Measurements from ENCODE around the gene PSME4. TPM values are rescaled to one million over a fixed set of nuclear protein-coding genes. Genes with fewer than 3 reads are reported as not detected.
A peak's percentile ranks its signal among the peaks of the same experiment; 100 is the strongest.

Gene PSME4
- total and polyA plus RNA-seq, 2 of the 13 experiments (the other 11 are each of a cell fraction or from before 2014, with no cell fraction given) = 52.1 to 77.8 TPM

DNA sequence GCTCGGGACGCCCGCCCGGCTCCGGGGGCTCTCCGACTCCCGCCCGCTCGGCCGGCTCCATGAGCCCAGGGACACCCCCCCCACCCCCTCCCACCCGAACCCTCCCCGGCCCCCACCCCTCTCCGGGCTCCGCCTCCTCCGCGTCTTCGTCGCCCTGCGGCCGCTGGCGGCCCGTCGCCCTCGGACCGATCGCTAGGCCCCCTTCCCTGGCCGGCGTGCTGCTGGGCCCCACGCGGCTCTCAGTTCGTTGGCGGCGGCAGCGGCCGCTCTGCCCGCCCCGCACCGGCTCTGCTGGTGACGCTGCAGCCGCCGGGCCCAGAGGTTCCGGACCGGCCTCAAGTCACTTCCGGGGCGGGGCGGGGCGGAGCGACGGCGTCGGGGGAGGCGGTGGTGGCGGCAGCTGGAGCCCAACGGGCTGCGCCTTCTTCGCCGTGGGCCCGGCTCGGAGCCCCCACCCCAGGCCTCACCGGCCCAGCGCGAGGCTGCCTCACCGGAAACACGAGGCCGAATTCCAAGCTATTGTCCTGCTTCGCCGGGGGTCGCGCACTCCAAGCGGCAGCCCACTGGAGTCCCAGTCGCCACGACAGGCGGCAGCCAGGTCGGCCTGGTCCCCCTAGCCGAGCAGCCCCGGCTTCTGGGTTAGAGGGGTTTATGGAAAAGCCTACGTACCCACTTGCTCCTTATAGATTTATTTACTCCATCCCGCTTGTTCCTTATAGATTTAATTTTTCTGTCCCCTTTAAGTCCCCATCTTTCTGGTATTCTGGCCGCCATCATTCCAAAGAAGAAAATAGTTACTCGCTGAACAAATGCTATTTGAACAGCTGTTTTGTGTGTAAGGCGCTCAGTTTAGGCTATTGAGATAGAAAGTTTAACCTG, at the start of gene PSME4 (continued):
- peak; percentile 64; the same call in 1 of the 2 replicates for TF ChIP-seq ZSCAN22 (CRISPR knock-in tag; IDR thresholded peaks at IDR 0.05)
- TF ChIP-seq, protein P1, sequence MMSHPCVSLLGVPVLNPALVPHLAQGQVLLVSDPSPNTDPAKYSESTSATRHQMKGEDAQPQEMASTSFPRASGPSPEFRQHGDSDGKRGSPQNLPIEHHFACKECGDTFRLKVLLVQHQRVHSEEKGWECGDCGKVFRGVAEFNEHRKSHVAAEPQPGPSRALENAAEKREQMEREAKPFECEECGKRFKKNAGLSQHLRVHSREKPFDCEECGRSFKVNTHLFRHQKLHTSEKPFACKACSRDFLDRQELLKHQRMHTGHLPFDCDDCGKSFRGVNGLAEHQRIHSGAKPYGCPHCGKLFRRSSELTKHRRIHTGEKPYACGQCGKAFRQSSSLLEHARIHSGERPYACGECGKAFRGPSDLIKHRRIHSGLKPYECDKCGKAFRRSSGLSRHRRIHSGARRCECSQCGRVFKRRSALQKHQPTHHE (CRISPR knock-in tag; IDR thresholded peaks at IDR 0.05; ENCODE audit: borderline replicate concordance) = peak; percentile 87; the same call in 1 of the 2 replicates
- TF ChIP-seq SMARCC2 (IDR thresholded peaks at IDR 0.05) = no peak
- TF ChIP-seq ZNF556 (CRISPR knock-in tag; IDR thresholded peaks at IDR 0.05; ENCODE audit: borderline replicate concordance) = peak; percentile 73; the same call in 1 of the 2 replicates
- no peak; the same call in 1 of the 2 replicates for TF ChIP-seq ZFYVE20 (CRISPR knock-in tag; IDR thresholded peaks at IDR 0.05; ENCODE audit: borderline replicate concordance, low read depth)
- TF ChIP-seq, protein P2, sequence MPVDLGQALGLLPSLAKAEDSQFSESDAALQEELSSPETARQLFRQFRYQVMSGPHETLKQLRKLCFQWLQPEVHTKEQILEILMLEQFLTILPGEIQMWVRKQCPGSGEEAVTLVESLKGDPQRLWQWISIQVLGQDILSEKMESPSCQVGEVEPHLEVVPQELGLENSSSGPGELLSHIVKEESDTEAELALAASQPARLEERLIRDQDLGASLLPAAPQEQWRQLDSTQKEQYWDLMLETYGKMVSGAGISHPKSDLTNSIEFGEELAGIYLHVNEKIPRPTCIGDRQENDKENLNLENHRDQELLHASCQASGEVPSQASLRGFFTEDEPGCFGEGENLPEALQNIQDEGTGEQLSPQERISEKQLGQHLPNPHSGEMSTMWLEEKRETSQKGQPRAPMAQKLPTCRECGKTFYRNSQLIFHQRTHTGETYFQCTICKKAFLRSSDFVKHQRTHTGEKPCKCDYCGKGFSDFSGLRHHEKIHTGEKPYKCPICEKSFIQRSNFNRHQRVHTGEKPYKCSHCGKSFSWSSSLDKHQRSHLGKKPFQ (CRISPR knock-in tag; IDR thresholded peaks at IDR 0.05; ENCODE audit: insufficient replicate concordance) = peak; percentile 79
- TF ChIP-seq GABPA (IDR thresholded peaks at IDR 0.05; ENCODE audit: low read depth, low read length) = peak; percentile 88
- peak; percentile 84 for TF ChIP-seq GABPA (CRISPR knock-in tag; IDR thresholded peaks at IDR 0.05; ENCODE audit: low read depth)
- TF ChIP-seq GLI4 (CRISPR knock-in tag; IDR thresholded peaks at IDR 0.05; ENCODE audit: borderline replicate concordance) = peak; percentile 59; the same call in 1 of the 2 replicates
- TF ChIP-seq TCF12 (IDR thresholded peaks at IDR 0.05) = no peak
- peak; percentile 63 for TF ChIP-seq TCF12 (CRISPR knock-in tag; IDR thresholded peaks at IDR 0.05)
- peak; percentile 76 for TF ChIP-seq ZSCAN25 (CRISPR knock-in tag; IDR thresholded peaks at IDR 0.05)
- TF ChIP-seq, protein P3, sequence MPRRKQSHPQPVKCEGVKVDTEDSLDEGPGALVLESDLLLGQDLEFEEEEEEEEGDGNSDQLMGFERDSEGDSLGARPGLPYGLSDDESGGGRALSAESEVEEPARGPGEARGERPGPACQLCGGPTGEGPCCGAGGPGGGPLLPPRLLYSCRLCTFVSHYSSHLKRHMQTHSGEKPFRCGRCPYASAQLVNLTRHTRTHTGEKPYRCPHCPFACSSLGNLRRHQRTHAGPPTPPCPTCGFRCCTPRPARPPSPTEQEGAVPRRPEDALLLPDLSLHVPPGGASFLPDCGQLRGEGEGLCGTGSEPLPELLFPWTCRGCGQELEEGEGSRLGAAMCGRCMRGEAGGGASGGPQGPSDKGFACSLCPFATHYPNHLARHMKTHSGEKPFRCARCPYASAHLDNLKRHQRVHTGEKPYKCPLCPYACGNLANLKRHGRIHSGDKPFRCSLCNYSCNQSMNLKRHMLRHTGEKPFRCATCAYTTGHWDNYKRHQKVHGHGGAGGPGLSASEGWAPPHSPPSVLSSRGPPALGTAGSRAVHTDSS (CRISPR knock-in tag; conservative IDR thresholded peaks at IDR 0.05) = peak; percentile 91; the same call in 1 of the 2 replicates
- no peak for TF ChIP-seq MEIS1 (CRISPR knock-in tag; IDR thresholded peaks at IDR 0.05; ENCODE audit: borderline replicate concordance)
- peak; percentile 79 for TF ChIP-seq MXD4 (CRISPR knock-in tag; IDR thresholded peaks at IDR 0.05)
- TF ChIP-seq SP1 (IDR thresholded peaks at IDR 0.05) = no peak
- TF ChIP-seq SP1 (CRISPR knock-in tag; IDR thresholded peaks at IDR 0.05) = peak; percentile 55; the same call in 1 of the 2 replicates
- TF ChIP-seq, protein P4, sequence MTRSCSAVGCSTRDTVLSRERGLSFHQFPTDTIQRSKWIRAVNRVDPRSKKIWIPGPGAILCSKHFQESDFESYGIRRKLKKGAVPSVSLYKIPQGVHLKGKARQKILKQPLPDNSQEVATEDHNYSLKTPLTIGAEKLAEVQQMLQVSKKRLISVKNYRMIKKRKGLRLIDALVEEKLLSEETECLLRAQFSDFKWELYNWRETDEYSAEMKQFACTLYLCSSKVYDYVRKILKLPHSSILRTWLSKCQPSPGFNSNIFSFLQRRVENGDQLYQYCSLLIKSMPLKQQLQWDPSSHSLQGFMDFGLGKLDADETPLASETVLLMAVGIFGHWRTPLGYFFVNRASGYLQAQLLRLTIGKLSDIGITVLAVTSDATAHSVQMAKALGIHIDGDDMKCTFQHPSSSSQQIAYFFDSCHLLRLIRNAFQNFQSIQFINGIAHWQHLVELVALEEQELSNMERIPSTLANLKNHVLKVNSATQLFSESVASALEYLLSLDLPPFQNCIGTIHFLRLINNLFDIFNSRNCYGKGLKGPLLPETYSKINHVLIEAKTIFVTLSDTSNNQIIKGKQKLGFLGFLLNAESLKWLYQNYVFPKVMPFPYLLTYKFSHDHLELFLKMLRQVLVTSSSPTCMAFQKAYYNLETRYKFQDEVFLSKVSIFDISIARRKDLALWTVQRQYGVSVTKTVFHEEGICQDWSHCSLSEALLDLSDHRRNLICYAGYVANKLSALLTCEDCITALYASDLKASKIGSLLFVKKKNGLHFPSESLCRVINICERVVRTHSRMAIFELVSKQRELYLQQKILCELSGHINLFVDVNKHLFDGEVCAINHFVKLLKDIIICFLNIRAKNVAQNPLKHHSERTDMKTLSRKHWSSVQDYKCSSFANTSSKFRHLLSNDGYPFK (CRISPR knock-in tag; IDR thresholded peaks at IDR 0.05; ENCODE audit: borderline replicate concordance) = peak; percentile 27; the same call in 1 of the 2 replicates
- TF ChIP-seq MZF1 (CRISPR knock-in tag; IDR thresholded peaks at IDR 0.05; ENCODE audit: borderline replicate concordance) = no peak
- peak; percentile 91; the same call in 1 of the 2 replicates for TF ChIP-seq RNF2 (conservative IDR thresholded peaks at IDR 0.05; ENCODE audit: low read depth)
- no peak for TF ChIP-seq ZNF772 (CRISPR knock-in tag; IDR thresholded peaks at IDR 0.05)
- no peak for TF ChIP-seq U2AF2 (IDR thresholded peaks at IDR 0.05; ENCODE audit: low read depth, low read length)

Data from HepG2 (cell line).